ENCODE data around the gene PTRH2. TPM values are rescaled to one million over a fixed set of nuclear protein-coding genes. Genes with fewer than 3 reads are reported as not detected.

Gene PTRH2
- total RNA-seq, 1 experiment from 2014 or later: 40.8 TPM

DNA sequence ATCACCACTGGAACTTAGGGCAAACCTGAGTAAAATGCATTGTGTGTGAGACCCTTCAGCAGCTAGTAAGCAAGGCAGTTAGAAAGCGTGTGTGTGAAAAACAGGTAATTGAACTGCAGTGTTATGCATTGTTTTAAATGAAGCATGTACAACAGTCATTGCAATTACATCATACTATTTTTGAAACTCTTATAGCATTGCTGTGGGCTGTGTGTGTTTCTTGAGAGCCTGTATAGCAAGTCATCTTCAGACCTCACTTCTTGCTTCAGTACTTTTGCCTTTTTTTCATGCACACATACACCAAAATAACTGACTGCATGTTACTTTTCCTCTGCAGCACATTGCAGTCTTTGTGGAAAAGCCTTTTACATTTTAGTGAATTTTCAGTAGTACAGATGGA lies 19.2 kb downstream of the PTRH2 start:
- Histone ChIP-seq H3K27me3 (ENCODE audit: insufficient read depth, low read length) (no peaks in the 10 kb centered on the region), H2BK5ac (ENCODE audit: insufficient read length, low read length) (no peak overlapping the region), H3K14ac (ENCODE audit: insufficient read depth, low read length) (no peak overlapping the region), H4K91ac (ENCODE audit: insufficient read length, low read depth, low read length) (no peak overlapping the region), H4K20me1 (ENCODE audit: control insufficient read depth, insufficient read depth, insufficient read length) (no peaks in the 10 kb centered on the region), H4K8ac (replicated peaks; ENCODE audit: insufficient read length, low read depth, low read length) (no peak overlapping the region), H3K9me3 (ENCODE audit: control insufficient read depth, low read depth, low read length) (no peaks in the 10 kb centered on the region), H2BK12ac (ENCODE audit: insufficient read length, low read depth, low read length) (no peak overlapping the region), H3K9ac (ENCODE audit: extremely low read depth, insufficient read length, low read length) (no peak overlapping the region), H3T11ph (ENCODE audit: low read length) (no peak overlapping the region), H3K4me2 (ENCODE audit: insufficient read depth, insufficient read length, low read length) (no peak overlapping the region), H2BK15ac (ENCODE audit: low read depth, low read length) (no peak overlapping the region), H3K23ac (ENCODE audit: insufficient read length, low read depth, low read length) (no peak overlapping the region), H2AFZ (ENCODE audit: low read length) (no peak overlapping the region), H2BK120ac (ENCODE audit: low read depth, low read length, poor library complexity, severe bottlenecking) (no peak overlapping the region), H3K79me2 (ENCODE audit: insufficient read depth, low read length) (no peaks in the 10 kb centered on the region), H3K27ac (ENCODE audit: insufficient read length, low read depth, low read length) (no peak overlapping the region), H3K4ac (ENCODE audit: low read depth, low read length) (no peak overlapping the region), H3K79me1 (ENCODE audit: insufficient read depth, low read depth, low read length, poor library complexity, severe bottlenecking) (no peaks in the 10 kb centered on the region), H3K4me1 (ENCODE audit: insufficient read depth, low read length) (no peaks in the 10 kb centered on the region), H2AK5ac (ENCODE audit: insufficient read length, low read length) (no peak overlapping the region), H2BK20ac (ENCODE audit: low read depth, low read length, poor library complexity, severe bottlenecking) (no peak overlapping the region), H3K56ac (ENCODE audit: insufficient read length, low read depth, low read length) (no peak overlapping the region), H4K5ac (ENCODE audit: insufficient read length, low read depth, low read length) (no peak overlapping the region), H3K23me2 (ENCODE audit: insufficient read length, low read depth, low read length, poor library complexity, severe bottlenecking) (no peaks in the 10 kb centered on the region), H3K18ac (ENCODE audit: insufficient read length, low read depth, low read length) (no peak overlapping the region)
- TF ChIP-seq, protein P1, sequence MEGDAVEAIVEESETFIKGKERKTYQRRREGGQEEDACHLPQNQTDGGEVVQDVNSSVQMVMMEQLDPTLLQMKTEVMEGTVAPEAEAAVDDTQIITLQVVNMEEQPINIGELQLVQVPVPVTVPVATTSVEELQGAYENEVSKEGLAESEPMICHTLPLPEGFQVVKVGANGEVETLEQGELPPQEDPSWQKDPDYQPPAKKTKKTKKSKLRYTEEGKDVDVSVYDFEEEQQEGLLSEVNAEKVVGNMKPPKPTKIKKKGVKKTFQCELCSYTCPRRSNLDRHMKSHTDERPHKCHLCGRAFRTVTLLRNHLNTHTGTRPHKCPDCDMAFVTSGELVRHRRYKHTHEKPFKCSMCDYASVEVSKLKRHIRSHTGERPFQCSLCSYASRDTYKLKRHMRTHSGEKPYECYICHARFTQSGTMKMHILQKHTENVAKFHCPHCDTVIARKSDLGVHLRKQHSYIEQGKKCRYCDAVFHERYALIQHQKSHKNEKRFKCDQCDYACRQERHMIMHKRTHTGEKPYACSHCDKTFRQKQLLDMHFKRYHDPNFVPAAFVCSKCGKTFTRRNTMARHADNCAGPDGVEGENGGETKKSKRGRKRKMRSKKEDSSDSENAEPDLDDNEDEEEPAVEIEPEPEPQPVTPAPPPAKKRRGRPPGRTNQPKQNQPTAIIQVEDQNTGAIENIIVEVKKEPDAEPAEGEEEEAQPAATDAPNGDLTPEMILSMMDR (conservative IDR thresholded peaks at IDR 0.05): no peak
- no peak for DNase-seq
- Mint-ChIP-seq H3K27ac (0 out of 7 replicates have a peak overlapping the region, but pooled peaks of 1 of the 3 experiments have one; percentile 42), H3K36me3 (ENCODE audit: insufficient read depth in 1 of 3, low read depth in 3 of 3) (peaks cover 30 to 86% (median 73%) of the 10 kb centered on the region in 3 experiments; a peak in 6 of 7 replicates), H3K4me3 (no peak overlapping the region), H3K9me3 (no peaks in the 10 kb centered on the region), H3K4me1 (no peaks in the 10 kb centered on the region), H3K27me3 (ENCODE audit: low read depth) (no peaks in the 10 kb centered on the region)
- no CpG with 5 or more reads among the region's 1 CpG for WGBS (ENCODE audit: extremely low coverage, insufficient read length, low lambda C conversion rate)
